Kidney epithelial cell (primary cell): ENCODE measurements around the gene FAM124A. TPM values are rescaled to one million over a fixed set of nuclear protein-coding genes. Genes with fewer than 3 reads are reported as not detected.
A peak's percentile ranks its signal among the peaks of the same experiment; 100 is the strongest.

Experiments
- DNase-seq: peaks from one replicate; pipeline ENCODE4 v3.0.0-alpha.2; 2010; ENCODE audit warnings: low read depth
- H3K27me3 ChIP-seq: 2 replicates; pipeline ENCODE4 v1.6.0; 2011; ENCODE audit warnings: low read length; ENCODE audit not compliant: control insufficient read depth, insufficient read depth
- H3K36me3 ChIP-seq: 2 replicates; pipeline ENCODE4 v1.5.1; 2011; ENCODE audit warnings: low read length; ENCODE audit not compliant: control insufficient read depth, insufficient read depth
- H3K4me3 ChIP-seq: 2 replicates; pipeline ENCODE4 v1.5.1; 2011; ENCODE audit warnings: low read depth, mild to moderate bottlenecking, control low read depth, low read length
- total RNA-seq: library from RNA; depleted of rRNA; stranded (reverse); fragments of >200 nt; gene quantifications from 2 replicates; pipeline ENCODE4 v1.2.3, GENCODE V29; 2015
- TF ChIP-seq, protein P1 (sequence below): IDR thresholded peaks from 2 replicates; pipeline ENCODE4 v1.5.1; 2011; ENCODE audit warnings: mild to moderate bottlenecking, moderate library complexity, low read length, control low read depth, inconsistent platforms; ENCODE audit not compliant: insufficient read depth, poor library complexity, severe bottlenecking

FAM124A gene
- total RNA-seq, 1 donor from 2014 or later = 1.2 TPM

DNA sequence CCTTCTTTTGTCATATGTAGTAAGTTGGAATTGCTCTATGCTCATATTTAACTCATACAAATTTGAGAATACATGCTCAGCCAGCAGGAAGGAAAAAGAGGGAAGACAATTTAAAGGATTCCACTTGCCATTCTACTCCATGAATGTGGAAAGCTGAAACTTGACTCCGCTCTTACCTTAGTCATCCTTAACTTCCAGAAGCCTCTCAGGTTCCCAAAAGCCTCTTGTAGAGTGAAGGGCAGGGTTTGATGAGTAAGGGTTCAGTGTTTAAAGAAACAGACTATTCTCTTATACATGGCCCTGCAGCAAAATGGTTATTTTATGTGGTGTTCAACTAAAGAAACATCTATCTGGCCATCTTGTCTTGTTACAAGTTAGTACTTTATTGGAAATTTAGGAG, 27.1 kb downstream of the FAM124A start:
- TF ChIP-seq, protein P1, sequence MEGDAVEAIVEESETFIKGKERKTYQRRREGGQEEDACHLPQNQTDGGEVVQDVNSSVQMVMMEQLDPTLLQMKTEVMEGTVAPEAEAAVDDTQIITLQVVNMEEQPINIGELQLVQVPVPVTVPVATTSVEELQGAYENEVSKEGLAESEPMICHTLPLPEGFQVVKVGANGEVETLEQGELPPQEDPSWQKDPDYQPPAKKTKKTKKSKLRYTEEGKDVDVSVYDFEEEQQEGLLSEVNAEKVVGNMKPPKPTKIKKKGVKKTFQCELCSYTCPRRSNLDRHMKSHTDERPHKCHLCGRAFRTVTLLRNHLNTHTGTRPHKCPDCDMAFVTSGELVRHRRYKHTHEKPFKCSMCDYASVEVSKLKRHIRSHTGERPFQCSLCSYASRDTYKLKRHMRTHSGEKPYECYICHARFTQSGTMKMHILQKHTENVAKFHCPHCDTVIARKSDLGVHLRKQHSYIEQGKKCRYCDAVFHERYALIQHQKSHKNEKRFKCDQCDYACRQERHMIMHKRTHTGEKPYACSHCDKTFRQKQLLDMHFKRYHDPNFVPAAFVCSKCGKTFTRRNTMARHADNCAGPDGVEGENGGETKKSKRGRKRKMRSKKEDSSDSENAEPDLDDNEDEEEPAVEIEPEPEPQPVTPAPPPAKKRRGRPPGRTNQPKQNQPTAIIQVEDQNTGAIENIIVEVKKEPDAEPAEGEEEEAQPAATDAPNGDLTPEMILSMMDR = no peak
- no peaks in the 10 kb centered on the region for H3K36me3 ChIP-seq
- no peak overlapping the region for H3K4me3 ChIP-seq
- H3K27me3 ChIP-seq = no peaks in the 10 kb centered on the region
- no peak for DNase-seq

DNA sequence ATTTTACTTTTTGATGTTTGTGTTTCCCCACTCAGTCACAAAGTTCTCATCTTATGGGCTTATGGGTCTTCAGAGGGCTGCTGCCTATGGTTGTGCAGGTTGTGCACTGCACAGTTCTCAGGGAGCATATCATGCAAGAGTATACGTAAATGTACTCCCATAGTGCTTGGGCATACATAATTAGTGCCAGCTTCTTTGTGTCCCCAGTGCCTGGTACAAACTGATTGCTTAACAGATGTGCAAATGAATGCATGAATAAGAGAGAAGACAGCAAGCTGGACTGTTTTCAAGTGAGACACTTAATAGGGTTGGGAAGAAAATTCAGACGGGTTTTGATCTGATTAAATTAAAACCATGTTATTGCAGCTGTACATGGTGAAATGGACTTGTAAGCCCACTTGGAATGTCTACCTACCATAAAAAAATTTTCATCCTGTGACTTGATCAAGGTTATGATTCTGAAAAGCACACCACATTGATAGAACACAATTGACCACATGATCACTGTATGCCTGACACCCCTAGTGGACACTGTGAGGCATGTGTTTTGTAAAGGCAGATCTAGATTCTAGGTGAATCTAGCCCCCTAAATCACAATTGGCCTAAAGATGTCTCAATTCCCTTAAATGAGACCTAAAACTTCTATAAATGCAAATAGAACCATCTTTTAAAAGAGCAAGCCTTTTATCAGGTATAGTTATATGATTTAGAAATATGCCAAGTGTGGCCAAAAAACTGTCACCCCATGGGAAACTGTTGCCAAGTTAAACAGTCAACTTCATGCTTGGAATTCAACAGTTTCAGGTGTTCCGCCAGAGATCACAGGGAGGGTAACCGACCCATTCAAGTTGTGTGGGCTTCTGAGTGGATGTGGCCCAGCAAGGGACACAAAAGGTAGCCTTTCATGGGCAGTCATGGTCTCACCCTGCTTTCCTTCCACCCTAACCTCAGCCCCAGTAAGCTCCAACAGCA, 27.9 kb downstream of the FAM124A start:
- TF ChIP-seq, protein P1 = peak; percentile 46
- Histone ChIP-seq H3K4me3 (no peak overlapping the region), H3K27me3 (no peaks in the 10 kb centered on the region), H3K36me3 (no peaks in the 10 kb centered on the region)
- DNase-seq = no peak

DNA sequence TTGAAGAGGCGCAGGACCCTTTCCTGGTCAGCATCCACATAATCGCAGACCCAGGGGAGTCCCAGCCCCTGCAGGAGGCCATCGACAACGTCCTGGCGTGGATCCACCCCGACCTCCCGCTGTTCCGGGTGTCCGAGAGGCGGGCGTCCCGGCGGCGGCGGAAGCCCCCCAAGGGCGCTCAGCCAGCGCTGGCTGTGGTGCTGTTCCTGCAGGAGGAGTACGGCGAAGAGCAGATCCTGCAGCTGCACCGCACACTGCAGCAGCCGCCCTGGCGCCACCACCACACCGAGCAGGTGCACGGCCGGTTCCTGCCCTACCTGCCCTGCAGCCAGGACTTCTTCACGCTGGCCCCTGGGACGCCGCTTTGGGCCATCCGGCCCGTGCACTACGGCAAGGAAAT, 29.3 kb downstream of the FAM124A start:
- DNase-seq = no peak
- Histone ChIP-seq H3K4me3 (no peak overlapping the region), H3K27me3 (no peaks in the 10 kb centered on the region), H3K36me3 (no peaks in the 10 kb centered on the region)
- TF ChIP-seq, protein P1 = no peak

DNA sequence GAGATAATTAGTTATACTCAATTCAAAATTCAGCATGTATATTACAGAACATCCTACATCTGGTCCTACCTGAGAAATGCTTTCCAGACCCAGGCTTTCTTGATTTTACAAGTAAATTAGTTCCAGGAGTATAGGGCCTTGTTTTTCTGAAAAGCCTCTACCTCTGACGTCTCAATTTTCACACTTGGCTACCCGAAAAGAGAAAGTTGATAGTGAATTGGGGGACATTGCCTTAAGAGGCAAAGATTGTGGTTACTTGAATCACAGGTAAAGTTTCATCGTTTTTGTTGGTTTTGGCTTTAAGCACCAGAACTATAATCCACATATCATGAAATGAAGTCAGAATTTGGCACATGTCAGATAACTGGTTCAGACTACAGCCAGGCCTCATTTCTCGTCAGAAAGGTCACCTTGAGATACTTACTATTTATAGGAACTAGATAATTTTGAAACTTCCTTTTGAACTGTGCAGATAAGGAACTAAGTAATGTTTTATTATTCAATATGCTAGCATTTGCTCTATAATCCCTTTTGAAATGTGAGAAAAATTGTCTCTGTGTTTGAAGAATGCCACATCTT, 30.8 kb downstream of the FAM124A start:
- H3K4me3 ChIP-seq = no peak overlapping the region
- TF ChIP-seq, protein P1 = no peak
- no peaks in the 10 kb centered on the region for H3K36me3 ChIP-seq
- no peak for DNase-seq
- H3K27me3 ChIP-seq = no peaks in the 10 kb centered on the region

DNA sequence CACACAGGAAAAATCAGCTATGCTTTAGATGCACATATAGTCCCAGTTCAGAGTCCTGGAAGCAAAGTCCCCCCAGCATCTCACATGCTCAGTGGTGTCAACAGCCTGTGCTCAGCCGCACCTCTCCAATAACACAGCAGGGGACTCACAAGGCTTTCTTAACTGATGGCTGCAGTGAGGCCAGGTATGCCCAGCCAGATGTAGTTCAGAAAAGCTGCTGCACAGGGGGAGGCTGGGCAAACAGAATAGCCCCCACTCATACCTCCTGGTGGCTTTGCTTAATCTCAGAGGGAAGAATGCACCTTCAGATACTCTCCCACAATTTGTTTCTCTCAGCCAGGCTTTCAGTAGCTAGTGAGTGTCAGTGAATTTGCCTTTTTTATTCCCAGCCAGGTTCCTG, 33.4 kb downstream of the FAM124A start:
- TF ChIP-seq, protein P1 = no peak
- H3K4me3 ChIP-seq = no peak overlapping the region
- H3K27me3 ChIP-seq = no peaks in the 10 kb centered on the region
- DNase-seq = no peak
- H3K36me3 ChIP-seq = no peaks in the 10 kb centered on the region
